Immature natural killer cell (primary cell): ENCODE results near the gene MICAL2. TPM values are rescaled to one million over a fixed set of nuclear protein-coding genes. Genes with fewer than 3 reads are reported as not detected.

Experiments used
- DNase-seq, 3 donors: peaks; one replicate each; pipeline ENCODE4 v3.0.0; 2022; ENCODE audit warnings: mixed read lengths in 1 of 3
- H3K27ac Mint-ChIP-seq, 6 donors: one replicate each; pipeline ENCODE4 v1.8.0; 2020; ENCODE audit warnings: mixed read lengths in 6 of 6, mild to moderate bottlenecking in 5 of 6, inconsistent platforms in 4 of 6, moderate library complexity in 3 of 6
- H3K27me3 Mint-ChIP-seq, 3 donors: one replicate each; pipeline ENCODE4 v1.8.0; 2020 to 2021; ENCODE audit warnings: low read depth in 3 of 3, mild to moderate bottlenecking in 3 of 3, mixed read lengths in 3 of 3, moderate library complexity in 3 of 3, inconsistent platforms in 1 of 3
- H3K36me3 Mint-ChIP-seq, 3 donors: one replicate each; pipeline ENCODE4 v1.8.0; 2020; ENCODE audit warnings: mixed read lengths in 3 of 3, inconsistent platforms in 2 of 3, mild to moderate bottlenecking in 2 of 3
- H3K4me1 Mint-ChIP-seq, 2 donors: one replicate each; pipeline ENCODE4 v1.8.0; 2020; ENCODE audit warnings: inconsistent platforms in 2 of 2, mild to moderate bottlenecking in 2 of 2, mixed read lengths in 2 of 2, moderate library complexity in 1 of 2
- H3K4me3 Mint-ChIP-seq, 5 donors: one replicate each; pipeline ENCODE4 v1.8.0; 2020; ENCODE audit warnings: mild to moderate bottlenecking in 5 of 5, mixed read lengths in 5 of 5, inconsistent platforms in 3 of 5, moderate library complexity in 3 of 5
- H3K9me3 Mint-ChIP-seq, 6 donors: one replicate each; pipeline ENCODE4 v1.8.0; 2020; ENCODE audit warnings: mild to moderate bottlenecking in 6 of 6, mixed read lengths in 6 of 6, inconsistent platforms in 4 of 6, moderate library complexity in 3 of 6
- polyA plus RNA-seq, 3 donors: library from polyadenylated mRNA; unstranded; fragments of 300-500 nt; fragmentation: Illumina TruSeq; gene quantifications; one replicate each; pipeline ENCODE4 v1.2.3, GENCODE V29; 2021

The MICAL2 gene
- polyA plus RNA-seq, 3 donors from 2014 or later = 7.0 to 35.0 (median 10.1) TPM

DNA sequence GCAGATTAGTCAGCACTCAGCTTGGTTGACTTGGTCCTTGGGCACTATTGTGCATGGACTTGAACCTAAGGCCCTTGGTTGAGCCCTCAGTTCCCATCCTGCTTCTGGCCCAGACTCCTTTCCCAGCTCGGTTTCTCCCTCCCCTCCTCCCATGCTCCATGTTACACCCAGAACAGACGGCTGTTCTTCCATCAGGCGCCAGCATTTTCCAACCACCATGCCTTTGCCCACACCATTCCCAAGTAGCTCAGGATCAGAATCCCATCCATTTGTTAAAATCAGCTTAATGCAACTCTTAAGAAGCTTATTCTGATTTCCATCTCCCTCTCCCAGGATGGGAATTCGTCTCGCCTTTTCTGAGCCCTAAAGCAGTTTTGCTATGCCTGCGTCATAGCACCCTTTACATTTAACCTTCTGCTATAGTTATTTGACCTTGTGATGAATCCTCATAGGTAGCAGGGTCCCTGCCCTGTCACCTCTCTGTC is 110.7 kb downstream of the MICAL2 start:
- DNase-seq = no peak
- Mint-ChIP-seq H3K9me3 (no peaks in the 10 kb centered on the region), H3K27ac (peak overlapping the region; percentile 51 to 99 (median 98)), H3K27me3 (peaks cover 29 to 42% (median 34%) of the 10 kb centered on the region in 3 donors), H3K4me3 (peak overlapping the region; percentile 16 to 86 (median 69)), H3K36me3 (peaks cover 18 to 40% (median 32%) of the 10 kb centered on the region in 3 donors), H3K4me1 (peaks cover 73 to 82% of the 10 kb centered on the region in 2 donors)

DNA sequence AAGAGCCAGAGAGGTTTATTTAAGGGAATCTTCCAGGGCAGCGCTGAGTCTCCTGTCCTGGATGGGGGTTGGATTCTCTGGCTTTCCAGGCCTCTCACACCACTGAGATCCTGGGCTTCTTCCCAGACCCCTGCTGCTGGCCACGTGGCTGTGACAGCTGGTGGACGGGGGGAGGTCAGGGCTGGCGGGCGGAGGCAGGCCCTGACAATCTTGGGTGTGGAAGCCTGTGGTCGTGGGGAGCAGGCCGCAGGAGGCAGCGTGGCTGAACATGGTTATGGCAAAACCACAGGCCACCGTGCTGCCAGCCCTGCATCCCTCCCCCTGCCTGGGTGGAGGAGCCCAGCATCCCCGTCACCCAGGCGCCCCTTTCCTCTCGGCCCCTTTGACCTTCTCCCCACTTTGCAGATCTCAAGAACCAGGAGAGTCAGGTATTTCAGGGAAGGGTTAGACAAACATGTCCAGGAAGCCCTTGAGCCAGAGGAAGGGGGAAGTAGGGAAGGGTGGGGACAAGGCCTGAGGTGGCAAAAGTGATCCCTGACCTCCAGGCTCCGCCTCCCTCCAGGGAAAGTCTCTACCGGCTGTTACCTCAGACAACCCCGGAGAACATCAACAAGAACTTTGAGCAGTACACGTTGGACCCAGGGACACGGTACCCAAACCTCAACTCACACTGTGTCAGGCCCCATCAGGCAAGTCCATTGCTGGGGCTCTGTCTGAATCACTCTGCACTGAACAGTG is 111.8 kb downstream of the MICAL2 start:
- peaks cover 65 to 73% of the 10 kb centered on the region in 2 donors for H3K4me1 Mint-ChIP-seq
- DNase-seq = peak; percentile 75 to 79 (median 76)
- no peaks in the 10 kb centered on the region for H3K9me3 Mint-ChIP-seq
- peak overlapping the region; percentile 58 to 86 (median 80) for H3K4me3 Mint-ChIP-seq
- peaks cover 26 to 38% (median 32%) of the 10 kb centered on the region in 3 donors for H3K27me3 Mint-ChIP-seq
- H3K27ac Mint-ChIP-seq = peak overlapping the region; percentile 95 to 100 (median 99)
- H3K36me3 Mint-ChIP-seq = peaks cover 23 to 47% (median 32%) of the 10 kb centered on the region in 3 donors

DNA sequence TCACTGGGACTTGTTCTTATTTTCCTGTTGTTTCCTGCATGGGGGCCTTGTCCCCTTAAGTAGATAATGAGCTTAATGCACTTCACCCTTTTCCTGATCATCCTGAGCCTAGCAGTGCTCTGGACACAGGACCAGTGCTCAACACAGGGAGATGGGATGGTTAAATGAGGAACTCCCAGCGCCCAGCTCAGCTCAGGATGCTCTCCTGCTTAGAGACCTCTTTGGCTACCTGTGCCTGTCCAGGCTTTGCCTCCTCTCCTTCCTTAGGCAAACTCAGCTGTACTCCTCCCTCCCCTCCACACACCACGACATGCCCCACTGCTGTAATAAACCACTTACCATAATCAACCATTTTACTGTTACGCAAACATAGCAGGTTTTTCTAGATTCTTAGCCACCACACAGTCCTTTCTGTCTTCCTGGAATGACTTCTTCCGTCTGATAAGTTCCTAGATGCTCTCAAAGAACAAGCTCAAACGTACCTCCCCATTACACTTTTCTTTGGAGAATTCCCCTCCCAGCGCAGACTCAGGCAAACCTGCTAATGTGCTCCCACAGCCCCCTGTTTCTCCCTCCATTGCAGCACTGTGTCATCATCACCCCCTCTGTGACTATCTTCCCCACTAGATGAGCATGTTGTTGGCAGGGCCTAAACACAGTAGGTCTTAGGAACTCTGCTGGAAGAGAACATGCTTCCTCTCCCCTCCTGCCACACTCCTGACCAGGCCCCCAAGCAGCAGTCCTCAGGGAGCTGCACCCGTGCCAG is 113.6 kb downstream of the MICAL2 start:
- Mint-ChIP-seq H3K4me1 (peaks cover 56% of the 10 kb centered on the region in 2 donors), H3K4me3 (peak overlapping the region; percentile 80 to 86 (median 86)), H3K36me3 (peaks cover 18 to 49% (median 27%) of the 10 kb centered on the region in 3 donors)

DNA sequence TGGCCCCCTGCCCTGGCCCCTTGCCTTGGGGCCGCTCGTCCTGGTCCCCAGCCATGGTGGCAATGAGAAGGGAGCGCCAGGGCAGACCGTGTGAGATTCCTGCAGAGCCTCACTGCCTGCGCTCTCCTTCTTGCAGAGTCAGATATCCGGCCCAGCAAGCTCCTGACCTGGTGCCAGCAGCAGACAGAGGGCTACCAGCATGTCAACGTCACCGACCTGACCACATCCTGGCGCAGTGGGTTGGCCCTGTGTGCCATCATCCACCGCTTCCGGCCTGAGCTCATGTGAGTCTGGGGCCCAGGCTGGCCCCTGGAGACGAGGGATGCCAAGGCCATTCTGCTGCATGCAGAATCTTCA is 114.1 kb downstream of the MICAL2 start:
- peaks cover 24 to 33% (median 32%) of the 10 kb centered on the region in 3 donors for H3K27me3 Mint-ChIP-seq
- peak overlapping the region; percentile 80 to 86 (median 86) for H3K4me3 Mint-ChIP-seq
- peaks cover 18 to 43% (median 23%) of the 10 kb centered on the region in 3 donors for H3K36me3 Mint-ChIP-seq
- peak overlapping the region; percentile 95 to 100 (median 99) for H3K27ac Mint-ChIP-seq
- peak; percentile 95 to 97 (median 97) for DNase-seq
- H3K9me3 Mint-ChIP-seq = no peaks in the 10 kb centered on the region
- peaks cover 56% of the 10 kb centered on the region in 2 donors for H3K4me1 Mint-ChIP-seq

More for the DNA sequence above, 113.6 kb downstream of the MICAL2 start:
- Mint-ChIP-seq H3K9me3 (no peaks in the 10 kb centered on the region), H3K27ac (peak overlapping the region; percentile 95 to 100 (median 99)), H3K27me3 (peaks cover 24 to 33% (median 32%) of the 10 kb centered on the region in 3 donors)
- peak; percentile 55 to 65 (median 61) for DNase-seq

DNA sequence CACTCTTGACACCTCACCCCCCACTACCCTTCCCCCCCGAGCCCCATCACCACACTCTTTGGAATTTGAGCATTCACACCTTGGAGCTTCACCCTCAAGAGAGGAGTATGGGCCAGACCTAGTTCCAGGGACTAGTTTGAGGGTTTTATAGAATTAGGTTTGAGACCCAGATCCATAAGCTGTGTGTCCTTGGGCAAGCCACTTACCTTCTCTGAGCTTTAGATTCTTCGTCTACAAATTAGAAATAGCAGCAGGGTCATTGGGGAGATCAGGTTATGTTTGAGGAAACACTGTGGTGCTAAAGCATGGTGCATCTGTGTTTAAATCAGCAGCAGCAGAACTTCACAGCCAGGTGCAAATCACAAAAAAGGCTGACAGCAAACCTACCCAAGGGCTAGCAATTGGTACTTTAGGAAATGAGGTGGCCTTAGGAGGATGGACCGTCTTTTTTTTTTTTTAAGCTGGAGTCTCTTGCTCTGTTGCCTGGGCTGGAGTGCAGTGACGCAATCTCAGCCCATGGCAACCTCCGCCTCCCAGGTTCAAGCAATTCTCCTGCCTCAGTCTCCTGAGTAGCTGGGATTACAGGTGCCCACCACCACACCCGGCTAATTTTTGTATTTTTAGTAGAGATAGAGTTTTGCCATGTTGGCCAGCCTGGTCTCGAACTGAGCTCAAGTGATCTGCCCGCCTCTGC is 114.8 kb downstream of the MICAL2 start:
- no peak for DNase-seq
- peaks cover 14 to 43% (median 22%) of the 10 kb centered on the region in 3 donors for H3K36me3 Mint-ChIP-seq
- peaks cover 62 to 63% of the 10 kb centered on the region in 2 donors for H3K4me1 Mint-ChIP-seq
- H3K4me3 Mint-ChIP-seq = peak overlapping the region; percentile 80 to 86 (median 86)
- no peaks in the 10 kb centered on the region for H3K9me3 Mint-ChIP-seq
- peak overlapping the region; percentile 95 to 100 (median 99) for H3K27ac Mint-ChIP-seq
- H3K27me3 Mint-ChIP-seq = peaks cover 24 to 32% (median 30%) of the 10 kb centered on the region in 3 donors

DNA sequence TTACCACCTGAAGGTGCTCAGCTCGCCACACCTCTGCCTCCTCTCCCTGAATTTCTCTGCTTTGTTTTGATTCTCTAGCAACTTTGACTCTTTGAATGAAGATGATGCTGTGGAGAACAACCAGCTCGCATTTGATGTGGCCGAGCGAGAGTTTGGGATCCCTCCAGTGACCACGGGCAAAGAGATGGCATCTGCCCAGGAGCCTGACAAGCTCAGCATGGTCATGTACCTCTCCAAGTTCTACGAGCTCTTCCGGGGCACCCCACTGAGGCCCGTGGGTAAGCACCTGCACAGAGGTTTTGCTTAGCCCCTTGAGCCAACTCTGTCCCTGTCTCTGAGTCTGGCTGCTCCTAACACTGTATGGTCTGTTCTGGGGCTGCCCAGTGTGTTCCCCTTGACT is 115.7 kb downstream of the MICAL2 start:
- Mint-ChIP-seq H3K36me3 (peaks cover 22 to 44% (median 22%) of the 10 kb centered on the region in 3 donors), H3K4me3 (no peak overlapping the region), H3K9me3 (no peaks in the 10 kb centered on the region), H3K27me3 (peaks cover 22 to 32% (median 27%) of the 10 kb centered on the region in 3 donors), H3K27ac (peak overlapping the region; percentile 95 to 100 (median 99)), H3K4me1 (peaks cover 61 to 65% of the 10 kb centered on the region in 2 donors)
- DNase-seq = no peak

DNA sequence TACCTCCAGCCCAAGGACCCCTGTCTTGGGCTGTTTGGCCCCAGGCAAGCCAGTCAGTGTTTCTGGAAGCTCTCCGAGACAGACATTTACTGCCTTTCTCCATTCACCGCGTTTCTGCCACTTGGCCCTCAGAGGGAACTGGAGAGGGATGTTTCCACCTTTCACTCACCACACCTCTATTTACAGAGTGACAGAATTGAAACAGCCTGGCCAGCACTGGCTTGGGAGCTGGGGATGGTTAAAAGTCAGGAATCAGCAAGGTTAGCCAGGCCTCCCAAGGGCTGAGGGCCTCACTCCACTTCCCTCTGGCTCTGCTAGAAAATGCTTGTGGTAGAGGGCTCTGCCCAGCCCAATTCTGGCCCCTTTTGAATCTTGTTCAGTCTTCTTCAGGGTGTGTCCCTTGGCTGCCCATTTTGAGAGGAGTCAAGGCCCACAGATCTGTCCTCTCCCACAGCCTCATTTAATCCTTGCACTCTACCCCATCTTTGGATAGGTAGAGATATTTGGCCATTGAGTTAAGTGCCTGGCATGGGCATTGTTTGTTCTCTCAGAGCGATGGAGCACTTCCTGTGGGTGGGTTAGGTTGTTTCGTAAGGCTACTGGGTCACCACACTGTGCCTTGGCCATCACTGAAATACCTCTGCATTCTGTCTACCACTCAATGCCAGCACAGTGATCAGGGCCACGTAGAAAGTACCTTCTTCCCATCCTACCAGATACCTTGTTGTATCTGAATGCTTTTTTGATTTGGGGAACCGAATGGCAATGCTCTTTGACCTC is 119.2 kb downstream of the MICAL2 start:
- no peak for DNase-seq
- no peaks in the 10 kb centered on the region for H3K9me3 Mint-ChIP-seq
- peaks cover 3 to 10% (median 3%) of the 10 kb centered on the region in 3 donors for H3K27me3 Mint-ChIP-seq
- H3K4me3 Mint-ChIP-seq = no peak overlapping the region
- peaks cover 32 to 35% of the 10 kb centered on the region in 2 donors for H3K4me1 Mint-ChIP-seq
- H3K27ac Mint-ChIP-seq = peak overlapping the region; percentile 20 to 67 (median 61)
- peaks cover 25 to 69% (median 33%) of the 10 kb centered on the region in 3 donors for H3K36me3 Mint-ChIP-seq

DNA sequence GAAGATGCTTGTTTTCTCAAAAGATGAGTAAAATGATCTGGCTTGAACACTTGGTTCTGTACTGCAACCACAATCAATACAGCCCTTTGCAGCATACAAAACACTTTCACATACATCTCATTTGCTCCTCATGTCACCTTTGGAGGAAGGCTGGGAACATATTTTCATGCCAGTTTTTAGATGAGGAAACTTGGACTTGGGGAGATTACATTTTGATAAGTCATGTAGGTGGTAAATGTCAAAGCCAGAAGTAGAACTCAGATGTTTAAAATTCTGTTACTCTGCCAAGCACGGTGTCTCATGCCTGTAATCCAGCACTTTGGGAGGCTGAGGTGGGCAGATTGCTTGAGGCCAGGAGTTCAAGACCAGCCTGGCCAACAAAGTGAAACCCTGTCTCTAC is 121.8 kb downstream of the MICAL2 start:
- peaks cover 40 to 44% of the 10 kb centered on the region in 2 donors for H3K4me1 Mint-ChIP-seq
- H3K9me3 Mint-ChIP-seq = no peaks in the 10 kb centered on the region
- DNase-seq = no peak
- peak overlapping the region in 3 of 6 donors; percentile 42 to 78 (median 54) for H3K27ac Mint-ChIP-seq
- H3K36me3 Mint-ChIP-seq = peaks cover 27 to 64% (median 28%) of the 10 kb centered on the region in 3 donors
- H3K4me3 Mint-ChIP-seq = no peak overlapping the region
- H3K27me3 Mint-ChIP-seq = peaks cover 7 to 11% (median 7%) of the 10 kb centered on the region in 3 donors

DNA sequence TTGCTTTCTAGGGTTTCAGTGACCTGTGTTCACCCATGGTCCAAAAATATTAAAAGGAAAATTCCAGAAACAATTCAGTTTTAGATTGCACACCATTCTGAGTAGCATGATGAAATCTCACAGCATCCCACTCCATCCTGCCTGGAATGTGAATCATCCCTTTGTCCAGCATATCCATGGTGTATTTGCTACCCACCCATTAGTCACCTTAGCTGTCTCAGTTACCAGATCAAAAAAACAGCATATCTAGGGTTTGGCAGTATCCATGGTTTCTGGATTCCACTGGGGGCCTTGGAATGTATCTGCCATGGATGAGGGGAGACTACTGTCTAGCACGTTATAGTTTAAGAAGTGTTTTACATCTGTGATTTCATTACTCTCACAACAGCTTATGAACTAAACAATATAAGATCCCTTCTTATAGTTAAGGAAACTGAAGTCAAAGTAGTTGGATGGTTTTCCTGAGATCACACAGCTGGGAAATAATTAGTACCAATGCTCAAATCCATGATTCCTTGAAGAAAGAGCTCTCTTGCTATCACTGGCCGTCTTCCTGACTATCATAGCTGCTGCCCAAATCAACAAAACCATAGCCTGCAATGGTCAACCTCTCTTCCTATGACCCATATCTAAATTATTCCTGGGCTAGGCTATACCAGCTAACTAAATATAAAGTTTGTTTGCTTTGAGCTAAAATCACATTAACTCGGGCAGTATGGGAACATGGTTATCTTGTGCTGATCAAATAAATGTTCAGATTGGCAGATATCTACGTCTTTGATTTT is 122.6 kb downstream of the MICAL2 start:
- H3K36me3 Mint-ChIP-seq = peaks cover 27 to 57% (median 30%) of the 10 kb centered on the region in 3 donors
- H3K27ac Mint-ChIP-seq = peak overlapping the region in 5 of 6 donors; percentile 28 to 98 (median 91)
- H3K9me3 Mint-ChIP-seq = no peaks in the 10 kb centered on the region

DNA sequence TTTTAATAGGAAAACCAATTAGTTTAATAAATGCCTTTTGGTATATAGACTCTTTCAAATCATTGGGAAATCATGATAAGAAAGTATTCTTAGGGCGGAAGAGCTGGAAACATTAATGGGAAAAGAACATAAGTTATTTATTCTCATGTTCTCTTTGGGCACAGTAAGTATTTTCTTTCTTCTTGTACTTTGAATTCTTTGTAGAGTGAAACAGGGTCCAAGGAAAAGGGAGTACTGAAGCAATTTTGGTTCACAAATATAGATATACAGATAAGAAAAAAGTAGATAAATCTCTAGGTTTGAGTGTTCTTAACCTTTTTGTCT is 123.2 kb downstream of the MICAL2 start:
- H3K4me1 Mint-ChIP-seq = peaks cover 40 to 44% of the 10 kb centered on the region in 2 donors
- H3K36me3 Mint-ChIP-seq = peaks cover 26 to 57% (median 31%) of the 10 kb centered on the region in 3 donors
- peaks cover 7 to 11% (median 7%) of the 10 kb centered on the region in 3 donors for H3K27me3 Mint-ChIP-seq
- peak overlapping the region in 4 of 6 donors; percentile 91 to 98 (median 96) for H3K27ac Mint-ChIP-seq
- no peak for DNase-seq
- H3K4me3 Mint-ChIP-seq = no peak overlapping the region
- H3K9me3 Mint-ChIP-seq = no peaks in the 10 kb centered on the region

More for the DNA sequence above, 122.6 kb downstream of the MICAL2 start:
- Mint-ChIP-seq H3K4me1 (peaks cover 40 to 44% of the 10 kb centered on the region in 2 donors), H3K4me3 (no peak overlapping the region), H3K27me3 (peaks cover 7 to 11% (median 7%) of the 10 kb centered on the region in 3 donors)
- no peak for DNase-seq

DNA sequence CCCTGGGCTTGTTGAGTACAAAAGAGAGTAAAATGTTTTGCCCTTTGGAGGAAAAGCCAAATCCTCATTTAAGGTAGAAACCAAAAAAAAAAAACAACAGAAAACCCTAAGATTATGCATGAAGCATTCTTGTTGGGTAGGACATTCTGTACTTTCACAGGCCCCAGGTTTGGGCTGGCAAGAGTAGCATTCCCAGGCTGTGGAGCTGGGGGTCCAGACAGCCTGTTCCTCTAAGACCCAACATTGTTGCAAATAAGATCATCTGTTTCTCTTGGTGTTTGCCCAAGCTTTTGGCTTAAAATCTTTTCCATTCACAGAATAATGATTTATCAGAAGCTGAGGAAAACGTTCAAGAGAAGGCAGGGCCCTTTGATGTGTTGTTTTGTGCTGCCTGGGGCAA is 123.8 kb downstream of the MICAL2 start:
- H3K4me3 Mint-ChIP-seq = peak overlapping the region in 1 of 5 donors; percentile 12
- DNase-seq = no peak
- H3K9me3 Mint-ChIP-seq = no peaks in the 10 kb centered on the region
- peaks cover 23 to 59% (median 30%) of the 10 kb centered on the region in 3 donors for H3K36me3 Mint-ChIP-seq
- H3K27ac Mint-ChIP-seq = peak overlapping the region; percentile 30 to 98 (median 96)
- peaks cover 37 to 44% of the 10 kb centered on the region in 2 donors for H3K4me1 Mint-ChIP-seq
- H3K27me3 Mint-ChIP-seq = peaks cover 7 to 11% (median 7%) of the 10 kb centered on the region in 3 donors

DNA sequence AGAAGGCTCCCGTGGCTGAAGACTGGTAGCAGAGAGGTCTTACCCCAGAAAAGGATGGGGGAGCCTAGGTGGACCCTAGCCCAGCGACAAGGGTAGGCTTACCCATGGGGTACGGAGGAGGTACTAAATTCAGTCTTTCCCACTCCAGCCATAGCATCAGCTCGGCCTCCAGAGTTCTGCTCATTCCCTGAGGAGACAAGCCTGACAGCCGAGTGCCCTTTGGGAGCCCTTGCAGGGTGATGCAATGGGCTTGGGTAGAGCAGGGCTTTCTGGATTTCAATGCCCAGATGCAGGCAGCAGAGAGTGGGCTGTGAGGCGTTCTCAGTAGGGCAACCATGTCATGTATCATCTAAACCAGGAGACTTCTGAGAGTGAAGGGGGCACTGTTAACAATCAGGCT is 124.7 kb downstream of the MICAL2 start:
- H3K27me3 Mint-ChIP-seq = peaks cover 5 to 11% (median 7%) of the 10 kb centered on the region in 3 donors
- H3K4me3 Mint-ChIP-seq = peak overlapping the region in 4 of 5 donors; percentile 20 to 72 (median 42)
- DNase-seq = no peak
- peaks cover 32 to 37% of the 10 kb centered on the region in 2 donors for H3K4me1 Mint-ChIP-seq
- H3K9me3 Mint-ChIP-seq = no peaks in the 10 kb centered on the region
- peaks cover 19 to 57% (median 28%) of the 10 kb centered on the region in 3 donors for H3K36me3 Mint-ChIP-seq
- H3K27ac Mint-ChIP-seq = peak overlapping the region; percentile 91 to 98 (median 96)
